ENCODE results near the gene TTC6. TPM values are rescaled to one million over a fixed set of nuclear protein-coding genes. Genes with fewer than 3 reads are reported as not detected.

Gene TTC6
- total and polyA plus RNA-seq, 4 donors = 0.50 to 34.4 (median 5.0) TPM

DNA sequence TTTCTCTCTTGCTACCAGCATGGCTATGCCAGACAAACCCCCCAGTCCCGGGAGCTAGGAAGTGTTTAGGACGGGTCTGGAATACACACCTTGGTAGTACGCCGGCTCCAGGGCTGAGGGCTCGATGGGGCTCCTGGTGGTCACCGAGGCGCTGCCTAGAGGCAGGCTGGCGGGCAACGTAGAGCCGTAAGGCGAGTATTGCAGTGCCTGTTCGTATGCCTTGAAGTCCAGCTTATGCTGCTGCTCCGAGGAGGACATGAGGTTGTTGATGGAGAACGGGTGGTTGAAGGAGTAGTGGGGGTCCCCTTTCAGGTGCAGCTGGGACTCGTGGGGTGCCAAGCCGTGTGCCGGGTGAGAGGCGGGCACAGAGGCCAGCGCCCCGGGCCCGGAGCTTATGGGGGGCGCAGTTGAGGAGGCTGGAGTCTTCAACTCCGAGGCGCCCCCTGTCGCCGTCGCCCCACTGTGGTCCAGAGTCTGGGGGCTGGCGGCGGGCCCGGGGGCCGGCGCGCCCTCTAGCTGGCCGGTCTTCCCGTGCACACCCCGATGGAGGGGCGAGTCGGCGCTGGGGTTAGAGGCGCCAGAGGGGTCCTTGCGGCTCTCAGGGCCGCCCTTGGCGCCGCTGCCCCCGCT is 4.0 kb upstream of the TTC6 start:
- peaks cover 6 to 81% (median 78%) of the 10 kb centered on the region in 3 donors for H3K27me3 ChIP-seq (ENCODE audit: control insufficient read depth in 3 of 3, insufficient read depth in 3 of 3, low read length in 2 of 3)
- no peaks in the 10 kb centered on the region for H3K36me3 ChIP-seq (ENCODE audit: control insufficient read depth in 4 of 4, insufficient read depth in 4 of 4, low read length in 4 of 4)
- peak overlapping the region; percentile 48 for H3K4me3 ChIP-seq
- H3K9me3 ChIP-seq (ENCODE audit: control insufficient read depth in 4 of 4, insufficient read depth in 3 of 4, low read length in 3 of 4) = peaks cover 0 to 14% (median 0%) of the 10 kb centered on the region in 4 donors
- DNase-seq (peak; percentile 45 to 67 (median 63)), ATAC-seq (ENCODE audit: insufficient read depth, low FRiP score) (no peak)
- TF ChIP-seq, protein P1, sequence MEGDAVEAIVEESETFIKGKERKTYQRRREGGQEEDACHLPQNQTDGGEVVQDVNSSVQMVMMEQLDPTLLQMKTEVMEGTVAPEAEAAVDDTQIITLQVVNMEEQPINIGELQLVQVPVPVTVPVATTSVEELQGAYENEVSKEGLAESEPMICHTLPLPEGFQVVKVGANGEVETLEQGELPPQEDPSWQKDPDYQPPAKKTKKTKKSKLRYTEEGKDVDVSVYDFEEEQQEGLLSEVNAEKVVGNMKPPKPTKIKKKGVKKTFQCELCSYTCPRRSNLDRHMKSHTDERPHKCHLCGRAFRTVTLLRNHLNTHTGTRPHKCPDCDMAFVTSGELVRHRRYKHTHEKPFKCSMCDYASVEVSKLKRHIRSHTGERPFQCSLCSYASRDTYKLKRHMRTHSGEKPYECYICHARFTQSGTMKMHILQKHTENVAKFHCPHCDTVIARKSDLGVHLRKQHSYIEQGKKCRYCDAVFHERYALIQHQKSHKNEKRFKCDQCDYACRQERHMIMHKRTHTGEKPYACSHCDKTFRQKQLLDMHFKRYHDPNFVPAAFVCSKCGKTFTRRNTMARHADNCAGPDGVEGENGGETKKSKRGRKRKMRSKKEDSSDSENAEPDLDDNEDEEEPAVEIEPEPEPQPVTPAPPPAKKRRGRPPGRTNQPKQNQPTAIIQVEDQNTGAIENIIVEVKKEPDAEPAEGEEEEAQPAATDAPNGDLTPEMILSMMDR (IDR thresholded peaks at IDR 0.05; ENCODE audit: control extremely low read depth, extremely low read depth) = no peak
- peak overlapping the region in 1 of 2 donors; percentile 86 for H3K27ac ChIP-seq (ENCODE audit: low read depth in 1 of 2, low read length in 1 of 2)
- peaks cover 0 to 9% (median 3%) of the 10 kb centered on the region in 5 donors for H3K4me1 ChIP-seq (ENCODE audit: control insufficient read depth in 5 of 5, insufficient read depth in 5 of 5, low read length in 5 of 5)
- H3K9ac ChIP-seq (ENCODE audit: insufficient read depth in 1 of 2, low read length in 2 of 2) = peak overlapping the region; percentile 19 to 58
- 4 to 8% methylated on average over 36 to 45 of the region's 45 CpGs for WGBS, 2 donors

DNA sequence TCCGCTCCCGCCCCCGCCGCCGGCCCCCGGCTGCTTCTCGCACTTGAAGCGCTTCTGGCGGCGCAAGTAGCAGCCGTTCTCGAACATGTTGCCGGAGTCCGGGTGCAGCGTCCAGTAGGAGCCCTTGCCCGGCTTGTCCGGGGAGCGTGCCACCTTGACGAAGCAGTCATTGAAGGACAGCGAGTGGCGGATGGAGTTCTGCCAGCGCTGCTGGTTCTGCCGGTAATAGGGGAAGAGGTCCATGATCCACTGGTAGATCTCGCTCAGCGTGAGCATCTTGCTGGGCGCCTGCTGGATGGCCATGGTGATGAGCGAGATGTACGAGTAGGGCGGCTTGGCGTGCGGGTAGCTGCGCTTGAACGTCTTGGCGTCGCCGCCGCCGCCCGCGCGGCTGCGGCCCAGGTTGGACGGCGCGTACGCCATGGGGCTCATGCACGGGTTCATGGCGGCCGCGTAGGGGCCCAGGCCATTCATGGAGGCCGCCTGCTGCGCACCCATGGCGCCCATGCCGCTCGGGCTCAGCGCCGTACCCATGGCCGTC is 3.4 kb upstream of the TTC6 start:
- TF ChIP-seq, protein P1 (IDR thresholded peaks at IDR 0.05; ENCODE audit: control extremely low read depth, extremely low read depth) = no peak
- peaks cover 0 to 14% (median 0%) of the 10 kb centered on the region in 4 donors for H3K9me3 ChIP-seq (ENCODE audit: control insufficient read depth in 4 of 4, insufficient read depth in 3 of 4, low read length in 3 of 4)
- H3K27me3 ChIP-seq (ENCODE audit: control insufficient read depth in 3 of 3, insufficient read depth in 3 of 3, low read length in 2 of 3) = peaks cover 6 to 81% (median 78%) of the 10 kb centered on the region in 3 donors
- 8% methylated on average over 48 to 58 of the region's 58 CpGs for WGBS, 2 donors
- peak overlapping the region in 1 of 2 donors; percentile 72 for H3K9ac ChIP-seq (ENCODE audit: insufficient read depth in 1 of 2, low read length in 2 of 2)
- no peaks in the 10 kb centered on the region for H3K36me3 ChIP-seq (ENCODE audit: control insufficient read depth in 4 of 4, insufficient read depth in 4 of 4, low read length in 4 of 4)
- H3K4me1 ChIP-seq (ENCODE audit: control insufficient read depth in 5 of 5, insufficient read depth in 5 of 5, low read length in 5 of 5) = peaks cover 0 to 9% (median 3%) of the 10 kb centered on the region in 5 donors
- H3K27ac ChIP-seq (ENCODE audit: low read depth in 1 of 2, low read length in 1 of 2) = peak overlapping the region in 1 of 2 donors; percentile 86
- peak overlapping the region; percentile 20 for H3K4me3 ChIP-seq
- peak in 2 of 3 donors; percentile 27 to 46 for DNase-seq
- no peak for ATAC-seq (ENCODE audit: insufficient read depth, low FRiP score)

DNA sequence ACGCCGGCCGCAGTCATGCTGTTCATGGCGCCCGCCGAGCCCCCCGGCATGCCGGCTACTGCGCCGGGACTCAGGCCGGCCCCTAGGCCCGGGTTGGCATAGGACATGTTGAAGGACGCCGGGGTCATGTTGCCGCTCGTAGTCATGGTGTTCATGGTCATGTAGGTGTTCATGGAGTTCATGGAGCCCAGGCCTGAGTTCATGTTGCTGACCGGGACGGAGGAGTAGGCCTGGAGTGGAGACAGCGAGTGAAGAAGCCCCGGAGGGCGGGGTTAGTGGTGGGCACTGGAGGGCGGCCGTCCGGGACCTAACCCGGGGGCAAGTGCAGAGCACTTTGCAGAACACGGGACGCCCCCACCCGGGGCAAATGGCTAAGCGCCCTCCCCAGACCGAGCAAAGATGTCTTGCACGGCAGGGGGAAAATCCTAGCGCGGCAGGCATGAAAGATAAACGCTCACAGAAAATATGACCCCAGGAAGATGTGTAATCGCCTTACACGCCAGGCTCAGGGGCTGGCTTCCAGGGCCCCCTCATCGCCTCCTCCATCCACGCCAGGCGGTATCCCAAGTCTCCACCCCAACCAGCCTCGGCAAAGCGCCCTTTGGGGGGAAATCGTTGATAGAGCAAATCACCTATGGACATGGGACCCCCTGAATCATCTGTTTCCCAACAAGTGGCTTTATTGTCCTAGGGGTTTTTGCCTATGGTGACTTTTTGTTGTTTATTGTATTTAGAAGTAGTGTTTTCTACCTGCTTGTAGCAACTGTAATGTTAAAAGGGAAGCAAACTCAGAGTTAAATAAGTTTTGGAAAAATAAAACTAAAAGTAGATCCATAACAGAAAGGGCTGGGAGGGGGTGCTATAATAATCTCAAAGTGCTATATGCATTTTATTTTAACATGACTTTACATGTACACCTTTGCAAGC is 2.7 kb upstream of the TTC6 start:
- H3K27ac ChIP-seq (ENCODE audit: low read depth in 1 of 2, low read length in 1 of 2) = peak overlapping the region in 1 of 2 donors; percentile 86
- H3K4me3 ChIP-seq = peak overlapping the region; percentile 36
- ATAC-seq (ENCODE audit: insufficient read depth, low FRiP score) (no peak), DNase-seq (peak in 2 of 3 donors; percentile 26 to 28)
- WGBS, 2 donors = 7 to 10% methylated on average over 42 of the region's 42 CpGs
- TF ChIP-seq, protein P1 (IDR thresholded peaks at IDR 0.05; ENCODE audit: control extremely low read depth, extremely low read depth) = no peak
- H3K9ac ChIP-seq (ENCODE audit: insufficient read depth in 1 of 2, low read length in 2 of 2) = peak overlapping the region; percentile 30 to 72
- H3K27me3 ChIP-seq (ENCODE audit: control insufficient read depth in 3 of 3, insufficient read depth in 3 of 3, low read length in 2 of 3) = peaks cover 6 to 81% (median 78%) of the 10 kb centered on the region in 3 donors
- no peaks in the 10 kb centered on the region for H3K36me3 ChIP-seq (ENCODE audit: control insufficient read depth in 4 of 4, insufficient read depth in 4 of 4, low read length in 4 of 4)
- H3K4me1 ChIP-seq (ENCODE audit: control insufficient read depth in 5 of 5, insufficient read depth in 5 of 5, low read length in 5 of 5) = peaks cover 0 to 9% (median 3%) of the 10 kb centered on the region in 5 donors
- peaks cover 0 to 16% (median 0%) of the 10 kb centered on the region in 4 donors for H3K9me3 ChIP-seq (ENCODE audit: control insufficient read depth in 4 of 4, insufficient read depth in 3 of 4, low read length in 3 of 4)

All from lung (tissue), 12 donors.